ENCODE measurements around the gene PTGR2.

Gene PTGR2

GRCh38 chr14:73811164-73811503 lies 40.5 kb upstream of the PTGR2 start:
- POLR2A ChIA-PET = no interaction called here
- CTCF ChIA-PET = interaction anchor here (1.0 to 2.5 kb wide), 3 partner anchors 14 to 82 kb away, joined by 3 to 8 read pairs (median 8); no protein-coding TSS in a partner anchor
- no peak for TF ChIP-seq CTCF (IDR thresholded peaks at IDR 0.05; ENCODE audit: control extremely low read depth, extremely low read depth, low read depth, missing control alignments)
- no peak for DNase-seq (ENCODE audit: extremely low spot score)

GRCh38 chr14:73814153-73814552 lies 37.5 kb upstream of the PTGR2 start:
- TF ChIP-seq CTCF (IDR thresholded peaks at IDR 0.05; ENCODE audit: control extremely low read depth, extremely low read depth, low read depth, missing control alignments) = no peak
- ChIA-PET POLR2A (interaction anchor here (0.5 kb wide), 1 partner anchor 13 kb away, joined by 4 read pairs; no protein-coding TSS in a partner anchor), CTCF (interaction anchor here (1.1 to 4.0 kb wide), 5 partner anchors 12 to 25 kb away, joined by 3 to 14 read pairs (median 3); no protein-coding TSS in a partner anchor)
- no peak for DNase-seq (ENCODE audit: extremely low spot score)

- POLR2A ChIA-PET = no interaction called here
- CTCF ChIA-PET = interaction anchor here (1.0 to 4.0 kb wide), 3 partner anchors 10 to 38 kb away, joined by 3 to 14 read pairs (median 7); no protein-coding TSS in a partner anchor
- no peak for TF ChIP-seq CTCF (IDR thresholded peaks at IDR 0.05; ENCODE audit: control extremely low read depth, extremely low read depth, low read depth, missing control alignments)
- DNase-seq (ENCODE audit: extremely low spot score) = no peak
These were observed 35.8 kb upstream of the PTGR2 start for GRCh38 chr14:73815849-73816248.

GRCh38 chr14:73816393-73816816 lies 35.2 kb upstream of the PTGR2 start:
- TF ChIP-seq CTCF (IDR thresholded peaks at IDR 0.05; ENCODE audit: control extremely low read depth, extremely low read depth, low read depth, missing control alignments) = no peak
- CTCF ChIA-PET = interaction anchor here (1.0 to 1.5 kb wide), 2 partner anchors 19 to 39 kb away, joined by 3 to 6 read pairs; no protein-coding TSS in a partner anchor
- POLR2A ChIA-PET = no interaction called here
- no peak for DNase-seq (ENCODE audit: extremely low spot score)

GRCh38 chr14:73817020-73817655 lies 34.5 kb upstream of the PTGR2 start:
- no peak for TF ChIP-seq CTCF (IDR thresholded peaks at IDR 0.05; ENCODE audit: control extremely low read depth, extremely low read depth, low read depth, missing control alignments)
- POLR2A ChIA-PET = no interaction called here
- CTCF ChIA-PET = interaction anchor here (1.4 to 2.1 kb wide), 3 partner anchors 10 to 88 kb away, joined by 4 to 6 read pairs (median 5); no protein-coding TSS in a partner anchor
- no peak for DNase-seq (ENCODE audit: extremely low spot score)

- TF ChIP-seq CTCF (IDR thresholded peaks at IDR 0.05; ENCODE audit: control extremely low read depth, extremely low read depth, low read depth, missing control alignments) = no peak
- DNase-seq (ENCODE audit: extremely low spot score) = no peak
- ChIA-PET POLR2A (no interaction called here), CTCF (interaction anchor here (0.8 to 2.1 kb wide), 3 partner anchors 9 to 90 kb away, joined by 3 to 5 read pairs (median 3); no protein-coding TSS in a partner anchor)
These were observed 32.8 kb upstream of the PTGR2 start for GRCh38 chr14:73818821-73819220.
